ENCODE measurements around the gene LRRC43.

GRCh38 chr12:122171399-122171798 lies 11.5 kb upstream of the LRRC43 start:
- no peak for TF ChIP-seq CTCF (IDR thresholded peaks at IDR 0.05)
- TF ChIP-seq EZH2 (IDR thresholded peaks at IDR 0.05) = no peak
- no peak for TF ChIP-seq EZH2phosphoT487 (IDR thresholded peaks at IDR 0.05)

Measured in neural progenitor cell (in vitro differentiated cells).